Measurements from ENCODE around the gene PLEKHG2. TPM values are rescaled to one million over a fixed set of nuclear protein-coding genes. Genes with fewer than 3 reads are reported as not detected.

Gene PLEKHG2
- 10 to 100 TPM in 1 of 4 donors, 1 to 10 TPM in 3; 1.9 to 13.2 (median 6.3) TPM for polyA plus RNA-seq
- long read RNA-seq, donor 1, partial matches to known transcripts: 0 of 1 reads
- long read RNA-seq, donor 1, other reads (novel, unspliced or antisense): 0 of 1 reads
- long read RNA-seq, donor 2, partial matches to known transcripts: 0 of 2 reads
- long read RNA-seq, donor 2, other reads (novel, unspliced or antisense): 0 of 2 reads
- long read RNA-seq, donor 3, partial matches to known transcripts: 0 of 3 reads
- long read RNA-seq, donor 3, other reads (novel, unspliced or antisense): 0 of 3 reads
- long read RNA-seq, donor 4: 0 reads
- long read RNA-seq, donor 5, partial matches to known transcripts: 1,427 of 1,530 reads
- long read RNA-seq, donor 5, other reads (novel, unspliced or antisense): 103 of 1,530 reads
- long read RNA-seq, donor 6, partial matches to known transcripts: 8 of 8 reads
- long read RNA-seq, donor 6, other reads (novel, unspliced or antisense): 0 of 8 reads
- long read RNA-seq, donor 7, partial matches to known transcripts: 8,719 of 9,497 reads
- long read RNA-seq, donor 7, other reads (novel, unspliced or antisense): 775 of 9,497 reads
- long read RNA-seq, donor 8: 0 reads
- long read RNA-seq, donor 9, partial matches to known transcripts: 220 of 1,064 reads
- long read RNA-seq, donor 9, other reads (novel, unspliced or antisense): 844 of 1,064 reads
- long read RNA-seq, donor 10, partial matches to known transcripts: 3,788 of 4,112 reads
- long read RNA-seq, donor 10, other reads (novel, unspliced or antisense): 322 of 4,112 reads

- peaks cover 5 to 40% (median 10%) of the 10 kb centered on the region in 3 donors for H3K36me3 ChIP-seq (ENCODE audit: control insufficient read depth in 3 of 3, insufficient read depth in 2 of 3, low read depth in 1 of 3, low read length in 3 of 3)
- WGBS, 3 donors: 0% methylated on average over 41 to 60 of the region's 60 CpGs
- peaks cover 0 to 6% (median 0%) of the 10 kb centered on the region in 3 donors for H3K27me3 ChIP-seq (ENCODE audit: control insufficient read depth in 3 of 3, insufficient read depth in 3 of 3, low read length in 3 of 3)
- DNase-seq: peak; percentile 99
- H3K9me3 ChIP-seq (ENCODE audit: control insufficient read depth in 2 of 2, insufficient read depth in 1 of 2, low read depth in 1 of 2, low read length in 1 of 2): no peaks in the 10 kb centered on the region
- peaks cover 0 to 22% (median 0%) of the 10 kb centered on the region in 3 donors for H3K4me1 ChIP-seq (ENCODE audit: control insufficient read depth in 3 of 3, insufficient read depth in 2 of 3, low read depth in 1 of 3, low read length in 2 of 3)
- FAIRE-seq: peak; percentile 44
- H3K4me3 ChIP-seq (ENCODE audit: low read depth in 1 of 3, low read length in 3 of 3): peak within 1 kb of the TSS; percentile 60 to 76 (median 63)
- H3K27ac ChIP-seq (ENCODE audit: low read depth in 1 of 3, low read length in 2 of 3): peak within 1 kb of the TSS; percentile 96 to 100 (median 99)
Observed at GRCh38 chr19:39412100-39412866, at the start of gene PLEKHG2. Gene PLEKHG2 (plus strand): TSS chr19:39412669. CDS start chr19:39414087, 1,418 bp downstream.

GRCh38 chr19:39362682-39363657, 49.5 kb upstream of the PLEKHG2 start:
- Histone ChIP-seq H3K4me1 (ENCODE audit: control insufficient read depth in 3 of 3, insufficient read depth in 2 of 3, low read depth in 1 of 3, low read length in 2 of 3) (no peaks in the 10 kb centered on the region), H3K4me3 (ENCODE audit: low read depth in 1 of 3, low read length in 3 of 3) (no peak overlapping the region), H3K27ac (ENCODE audit: low read depth in 1 of 3, low read length in 2 of 3) (peak overlapping the region in 1 of 3 donors; percentile 39), H3K36me3 (ENCODE audit: control insufficient read depth in 3 of 3, insufficient read depth in 2 of 3, low read depth in 1 of 3, low read length in 3 of 3) (peaks cover 3 to 61% (median 8%) of the 10 kb centered on the region in 3 donors), H3K9me3 (ENCODE audit: control insufficient read depth in 2 of 2, insufficient read depth in 1 of 2, low read depth in 1 of 2, low read length in 1 of 2) (no peaks in the 10 kb centered on the region), H3K27me3 (ENCODE audit: control insufficient read depth in 3 of 3, insufficient read depth in 3 of 3, low read length in 3 of 3) (no peaks in the 10 kb centered on the region)
- WGBS, 3 donors: 65 to 82% (median 75%) methylated on average over 6 of the region's 6 CpGs
- DNase-seq (no peak), FAIRE-seq (no peak)

- no peaks in the 10 kb centered on the region for H3K27me3 ChIP-seq (ENCODE audit: control insufficient read depth in 3 of 3, insufficient read depth in 3 of 3, low read length in 3 of 3)
- no peaks in the 10 kb centered on the region for H3K4me1 ChIP-seq (ENCODE audit: control insufficient read depth in 3 of 3, insufficient read depth in 2 of 3, low read depth in 1 of 3, low read length in 2 of 3)
- H3K9me3 ChIP-seq (ENCODE audit: control insufficient read depth in 2 of 2, insufficient read depth in 1 of 2, low read depth in 1 of 2, low read length in 1 of 2): no peaks in the 10 kb centered on the region
- no peak overlapping the region for H3K4me3 ChIP-seq (ENCODE audit: low read depth in 1 of 3, low read length in 3 of 3)
- FAIRE-seq (no peak), DNase-seq (no peak)
- peaks cover 6 to 56% (median 8%) of the 10 kb centered on the region in 3 donors for H3K36me3 ChIP-seq (ENCODE audit: control insufficient read depth in 3 of 3, insufficient read depth in 2 of 3, low read depth in 1 of 3, low read length in 3 of 3)
- peak overlapping the region in 1 of 3 donors; percentile 39 for H3K27ac ChIP-seq (ENCODE audit: low read depth in 1 of 3, low read length in 2 of 3)
- 65 to 88% (median 80%) methylated on average over 5 of the region's 5 CpGs for WGBS, 3 donors
Observed at GRCh38 chr19:39363901-39364457, 48.5 kb upstream of the PLEKHG2 start.

GRCh38 chr19:39365531-39365930, 46.9 kb upstream of the PLEKHG2 start:
- Histone ChIP-seq H3K4me1 (ENCODE audit: control insufficient read depth in 3 of 3, insufficient read depth in 2 of 3, low read depth in 1 of 3, low read length in 2 of 3) (no peaks in the 10 kb centered on the region), H3K4me3 (ENCODE audit: low read depth in 1 of 3, low read length in 3 of 3) (no peak overlapping the region), H3K27ac (ENCODE audit: low read depth in 1 of 3, low read length in 2 of 3) (no peak overlapping the region), H3K27me3 (ENCODE audit: control insufficient read depth in 3 of 3, insufficient read depth in 3 of 3, low read length in 3 of 3) (no peaks in the 10 kb centered on the region), H3K9me3 (ENCODE audit: control insufficient read depth in 2 of 2, insufficient read depth in 1 of 2, low read depth in 1 of 2, low read length in 1 of 2) (no peaks in the 10 kb centered on the region), H3K36me3 (ENCODE audit: control insufficient read depth in 3 of 3, insufficient read depth in 2 of 3, low read depth in 1 of 3, low read length in 3 of 3) (peaks cover 10 to 62% (median 13%) of the 10 kb centered on the region in 3 donors)
- DNase-seq: no peak
- no peak for FAIRE-seq
- WGBS, 3 donors: 95 to 100% (median 98%) methylated on average over 1 of the region's 1 CpG

- H3K9me3 ChIP-seq (ENCODE audit: control insufficient read depth in 2 of 2, insufficient read depth in 1 of 2, low read depth in 1 of 2, low read length in 1 of 2): no peaks in the 10 kb centered on the region
- FAIRE-seq (no peak), DNase-seq (no peak)
- peaks cover 0 to 3% (median 0%) of the 10 kb centered on the region in 3 donors for H3K4me1 ChIP-seq (ENCODE audit: control insufficient read depth in 3 of 3, insufficient read depth in 2 of 3, low read depth in 1 of 3, low read length in 2 of 3)
- H3K36me3 ChIP-seq (ENCODE audit: control insufficient read depth in 3 of 3, insufficient read depth in 2 of 3, low read depth in 1 of 3, low read length in 3 of 3): peaks cover 11 to 66% (median 12%) of the 10 kb centered on the region in 3 donors
- H3K27ac ChIP-seq (ENCODE audit: low read depth in 1 of 3, low read length in 2 of 3): no peak overlapping the region
- no peaks in the 10 kb centered on the region for H3K27me3 ChIP-seq (ENCODE audit: control insufficient read depth in 3 of 3, insufficient read depth in 3 of 3, low read length in 3 of 3)
- H3K4me3 ChIP-seq (ENCODE audit: low read depth in 1 of 3, low read length in 3 of 3): no peak overlapping the region
- WGBS, 3 donors: 78 to 87% (median 86%) methylated on average over 2 of the region's 2 CpGs
Observed at GRCh38 chr19:39369200-39369599, 43.3 kb upstream of the PLEKHG2 start.

- peaks cover 13 to 73% (median 14%) of the 10 kb centered on the region in 3 donors for H3K36me3 ChIP-seq (ENCODE audit: control insufficient read depth in 3 of 3, insufficient read depth in 2 of 3, low read depth in 1 of 3, low read length in 3 of 3)
- no peak overlapping the region for H3K4me3 ChIP-seq (ENCODE audit: low read depth in 1 of 3, low read length in 3 of 3)
- no peak for FAIRE-seq
- H3K9me3 ChIP-seq (ENCODE audit: control insufficient read depth in 2 of 2, insufficient read depth in 1 of 2, low read depth in 1 of 2, low read length in 1 of 2): no peaks in the 10 kb centered on the region
- DNase-seq: no peak
- 92 to 97% (median 96%) methylated on average over 5 of the region's 5 CpGs for WGBS, 3 donors
- no peak overlapping the region for H3K27ac ChIP-seq (ENCODE audit: low read depth in 1 of 3, low read length in 2 of 3)
- no peaks in the 10 kb centered on the region for H3K27me3 ChIP-seq (ENCODE audit: control insufficient read depth in 3 of 3, insufficient read depth in 3 of 3, low read length in 3 of 3)
- peaks cover 0 to 3% (median 0%) of the 10 kb centered on the region in 3 donors for H3K4me1 ChIP-seq (ENCODE audit: control insufficient read depth in 3 of 3, insufficient read depth in 2 of 3, low read depth in 1 of 3, low read length in 2 of 3)
Observed at GRCh38 chr19:39370735-39371134, 41.7 kb upstream of the PLEKHG2 start.

- no peak overlapping the region for H3K4me3 ChIP-seq (ENCODE audit: low read depth in 1 of 3, low read length in 3 of 3)
- 53 to 80% (median 77%) methylated on average over 8 of the region's 8 CpGs for WGBS, 3 donors
- H3K9me3 ChIP-seq (ENCODE audit: control insufficient read depth in 2 of 2, insufficient read depth in 1 of 2, low read depth in 1 of 2, low read length in 1 of 2): no peaks in the 10 kb centered on the region
- FAIRE-seq (no peak), DNase-seq (peak in 1 of 2 donors; percentile 43)
- peaks cover 0 to 3% (median 0%) of the 10 kb centered on the region in 3 donors for H3K4me1 ChIP-seq (ENCODE audit: control insufficient read depth in 3 of 3, insufficient read depth in 2 of 3, low read depth in 1 of 3, low read length in 2 of 3)
- peak overlapping the region in 2 of 3 donors; percentile 58 to 93 for H3K27ac ChIP-seq (ENCODE audit: low read depth in 1 of 3, low read length in 2 of 3)
- H3K27me3 ChIP-seq (ENCODE audit: control insufficient read depth in 3 of 3, insufficient read depth in 3 of 3, low read length in 3 of 3): no peaks in the 10 kb centered on the region
- H3K36me3 ChIP-seq (ENCODE audit: control insufficient read depth in 3 of 3, insufficient read depth in 2 of 3, low read depth in 1 of 3, low read length in 3 of 3): peaks cover 15 to 80% (median 17%) of the 10 kb centered on the region in 3 donors
Observed at GRCh38 chr19:39372047-39372802, 40.2 kb upstream of the PLEKHG2 start.
